ENCODE results near the gene EDIL3.

Gene EDIL3

DNA sequence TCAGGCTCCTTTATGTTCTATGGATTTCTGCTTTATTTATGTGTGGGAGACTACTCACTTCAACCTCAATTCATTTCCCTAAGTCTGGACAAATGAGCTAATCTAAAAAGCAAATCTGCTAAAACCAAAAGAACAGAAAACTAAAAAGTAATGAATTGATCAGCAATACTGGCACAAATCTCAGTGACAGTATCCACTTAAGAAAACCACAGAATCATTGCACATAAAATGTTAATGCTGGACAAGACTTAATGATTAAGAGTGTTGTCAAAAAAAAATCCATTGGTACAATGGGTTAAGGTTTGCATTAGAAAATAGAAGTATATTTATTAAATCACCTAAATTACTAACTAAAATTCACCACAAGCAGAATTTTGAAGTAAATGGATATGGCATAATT is 147.6 kb downstream of the EDIL3 start:
- TF ChIP-seq, protein P1, sequence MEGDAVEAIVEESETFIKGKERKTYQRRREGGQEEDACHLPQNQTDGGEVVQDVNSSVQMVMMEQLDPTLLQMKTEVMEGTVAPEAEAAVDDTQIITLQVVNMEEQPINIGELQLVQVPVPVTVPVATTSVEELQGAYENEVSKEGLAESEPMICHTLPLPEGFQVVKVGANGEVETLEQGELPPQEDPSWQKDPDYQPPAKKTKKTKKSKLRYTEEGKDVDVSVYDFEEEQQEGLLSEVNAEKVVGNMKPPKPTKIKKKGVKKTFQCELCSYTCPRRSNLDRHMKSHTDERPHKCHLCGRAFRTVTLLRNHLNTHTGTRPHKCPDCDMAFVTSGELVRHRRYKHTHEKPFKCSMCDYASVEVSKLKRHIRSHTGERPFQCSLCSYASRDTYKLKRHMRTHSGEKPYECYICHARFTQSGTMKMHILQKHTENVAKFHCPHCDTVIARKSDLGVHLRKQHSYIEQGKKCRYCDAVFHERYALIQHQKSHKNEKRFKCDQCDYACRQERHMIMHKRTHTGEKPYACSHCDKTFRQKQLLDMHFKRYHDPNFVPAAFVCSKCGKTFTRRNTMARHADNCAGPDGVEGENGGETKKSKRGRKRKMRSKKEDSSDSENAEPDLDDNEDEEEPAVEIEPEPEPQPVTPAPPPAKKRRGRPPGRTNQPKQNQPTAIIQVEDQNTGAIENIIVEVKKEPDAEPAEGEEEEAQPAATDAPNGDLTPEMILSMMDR (conservative IDR thresholded peaks at IDR 0.05), result no peak

DNA sequence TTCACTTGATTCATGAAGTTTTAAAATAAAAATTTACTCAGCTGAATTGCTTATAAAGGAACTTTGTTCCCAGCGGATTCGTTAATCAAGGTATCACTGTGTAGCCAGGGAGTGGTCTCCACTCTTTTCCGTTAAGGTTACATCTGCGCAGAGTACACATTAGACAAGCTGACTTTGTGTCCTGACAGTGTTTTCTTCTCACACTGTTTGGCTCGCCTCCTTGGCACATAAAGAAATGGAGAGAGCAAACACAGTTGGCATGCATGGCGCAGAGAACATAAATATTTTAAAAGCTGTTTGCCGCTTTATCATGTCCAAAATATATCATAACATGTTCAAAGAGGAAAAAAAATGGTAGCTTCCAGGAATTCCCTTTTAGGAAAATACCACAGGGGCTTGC is 153.2 kb downstream of the EDIL3 start:
- TF ChIP-seq, protein P1 (conservative IDR thresholded peaks at IDR 0.05), result no peak

More for the DNA sequence above, 147.6 kb downstream of the EDIL3 start:
- no peak overlapping the region for H3K27ac ChIP-seq

DNA sequence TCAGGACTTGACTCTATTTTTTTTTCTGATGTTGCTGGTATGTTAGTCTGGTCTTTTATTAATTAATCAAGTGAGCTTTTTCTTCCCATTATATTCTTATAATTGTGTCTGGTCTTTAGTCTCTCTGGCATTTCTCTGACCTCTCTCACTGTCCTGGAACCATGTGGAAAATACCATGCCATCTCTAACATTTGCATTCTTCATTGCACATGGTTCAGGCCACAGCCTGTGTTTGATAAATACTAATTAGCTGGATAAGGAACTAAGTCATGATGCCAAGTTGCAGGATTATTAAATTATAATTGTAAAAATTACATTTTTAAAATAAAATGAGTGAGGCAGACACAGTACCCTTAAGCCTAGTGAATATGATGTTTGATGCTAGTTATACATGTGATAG is 155.6 kb downstream of the EDIL3 start:
- TF ChIP-seq, protein P1 (conservative IDR thresholded peaks at IDR 0.05), result no peak
- no peak overlapping the region for H3K27ac ChIP-seq

More for the DNA sequence above, 153.2 kb downstream of the EDIL3 start:
- no peak overlapping the region for H3K27ac ChIP-seq

DNA sequence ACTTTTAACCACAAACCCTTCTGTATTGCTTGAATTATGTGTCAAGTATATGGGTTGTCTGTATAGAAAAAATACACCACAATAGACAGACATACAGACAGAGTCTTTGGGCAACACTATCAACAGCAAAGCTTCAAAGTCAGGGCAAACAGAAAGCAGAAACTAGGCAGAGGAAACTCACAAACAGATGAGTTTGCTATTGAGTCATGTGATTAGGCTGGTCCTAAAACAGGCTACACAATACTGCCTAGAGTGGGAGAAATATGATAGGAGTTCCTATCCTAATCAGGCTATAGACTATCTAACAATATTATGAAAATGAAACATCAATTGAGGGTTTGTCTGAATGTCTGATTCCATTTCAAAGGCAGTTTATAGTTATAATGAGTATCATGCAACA is 156.4 kb downstream of the EDIL3 start:
- TF ChIP-seq, protein P1 (conservative IDR thresholded peaks at IDR 0.05), result no peak
- no peak overlapping the region for H3K27ac ChIP-seq

DNA sequence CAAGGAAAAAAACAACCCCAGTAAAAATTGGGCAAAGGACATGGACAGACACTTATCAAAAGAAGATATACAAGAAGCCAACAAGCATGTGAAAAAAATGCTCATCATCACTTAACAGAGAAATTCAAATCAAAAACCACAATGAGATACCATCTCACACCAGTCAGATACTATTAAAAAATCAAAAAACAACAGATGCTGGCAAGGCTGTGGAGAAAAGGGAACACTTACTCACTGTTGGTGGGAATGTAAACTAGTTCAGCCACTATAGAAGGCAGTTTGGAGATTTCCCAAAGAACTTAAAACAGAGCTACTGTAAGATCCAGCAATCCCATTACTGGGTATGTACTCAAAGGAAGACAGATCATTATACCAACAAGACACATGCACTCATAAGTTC is 157.4 kb downstream of the EDIL3 start:
- no peak overlapping the region for H3K27ac ChIP-seq
- TF ChIP-seq, protein P1 (conservative IDR thresholded peaks at IDR 0.05), result no peak

DNA sequence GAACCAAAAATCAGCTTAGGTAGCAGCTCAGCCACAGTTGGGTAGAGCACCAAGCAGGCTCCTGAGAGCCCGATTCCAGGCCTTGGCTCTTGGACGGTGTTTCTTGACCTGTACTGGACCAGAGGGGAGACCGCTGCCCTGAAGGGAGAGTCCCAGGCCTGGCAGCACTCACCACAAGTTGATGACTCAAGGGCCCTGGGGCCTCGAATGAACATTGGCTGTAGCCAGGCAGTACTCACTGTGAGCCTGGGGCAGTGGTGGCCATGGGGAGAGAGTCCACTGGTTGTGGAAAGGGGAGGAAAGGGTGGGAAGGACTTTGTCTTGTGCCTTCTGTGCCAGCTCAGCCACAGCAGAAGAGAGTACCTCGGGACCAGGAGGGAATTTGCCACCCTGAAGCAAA is 166.1 kb downstream of the EDIL3 start:
- no peak overlapping the region for H3K27ac ChIP-seq
- TF ChIP-seq, protein P1 (conservative IDR thresholded peaks at IDR 0.05), result no peak

DNA sequence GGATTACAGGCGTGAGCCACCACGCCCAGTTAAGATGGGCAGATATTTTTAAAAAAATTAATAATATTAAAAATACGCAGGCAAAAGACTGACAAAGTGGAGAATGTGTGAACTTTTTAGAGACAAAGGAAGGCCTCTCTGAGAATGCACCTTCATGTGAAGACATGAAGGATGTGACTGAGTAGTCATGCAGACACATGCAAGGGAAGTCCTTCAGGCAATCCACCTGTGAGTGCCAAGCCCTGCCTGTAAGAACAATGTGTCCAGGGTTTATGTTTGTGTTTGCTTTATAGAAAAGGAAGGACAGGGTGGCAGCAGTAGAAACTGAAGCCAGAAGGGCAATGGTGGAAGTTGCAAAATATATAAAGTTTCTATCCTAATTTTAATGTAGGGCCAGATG is 169.2 kb downstream of the EDIL3 start:
- H3K27ac ChIP-seq, result no peak overlapping the region
- TF ChIP-seq, protein P1 (conservative IDR thresholded peaks at IDR 0.05), result no peak

DNA sequence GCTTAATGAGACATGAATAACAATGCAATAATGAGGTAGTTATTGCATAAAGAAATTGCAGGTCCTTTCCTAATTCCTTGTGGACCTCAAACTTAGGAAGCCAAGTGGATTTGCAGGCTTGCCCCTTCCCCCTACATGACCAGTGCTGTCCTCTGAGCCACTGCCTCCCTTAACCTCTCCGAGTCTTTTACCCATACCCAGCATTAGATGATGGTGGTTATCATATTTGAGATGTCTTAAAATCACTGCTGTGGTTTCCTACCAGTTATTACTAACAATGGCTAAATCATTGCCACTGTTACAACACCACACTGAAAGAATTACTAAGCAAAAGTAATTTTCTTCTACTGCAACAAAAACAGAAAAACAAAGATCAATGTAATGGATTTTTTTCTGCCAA is 170.8 kb downstream of the EDIL3 start:
- H3K27ac ChIP-seq, result no peak overlapping the region
- TF ChIP-seq, protein P1 (conservative IDR thresholded peaks at IDR 0.05), result no peak

All from VCaP (cell line).